GM23338 (cell line): ENCODE results near the gene PARD6A. TPM values are rescaled to one million over a fixed set of nuclear protein-coding genes. Genes with fewer than 3 reads are reported as not detected.

Experiments
- ATAC-seq: fragments of 200-7000 bp; cut with Tn5 transposase; 3 replicates; pipeline ENCODE4 v1.9.1; 2020
- DNase-seq: peaks from one replicate; pipeline ENCODE4 v3.0.0-alpha.2; 2015; ENCODE audit warnings: low spot score
- H2AFZ ChIP-seq: fragments of 200-600 bp; sonication (generic); 2 replicates; pipeline ENCODE4 v1.8.0; 2016; ENCODE audit warnings: antibody characterized with exemption, mild to moderate bottlenecking, moderate library complexity
- H3F3A ChIP-seq: fragments of 200-600 bp; sonication (generic); replicated peaks from 2 replicates; pipeline ENCODE4 v1.8.0; 2017; ENCODE audit warnings: antibody characterized with exemption, mixed run types, low read depth
- H3K27ac ChIP-seq: fragments of 200-600 bp; sonication (generic); 2 replicates; pipeline ENCODE4 v1.6.1; 2016; ENCODE audit warnings: low read depth
- H3K27me3 ChIP-seq: fragments of 200-600 bp; sonication (generic); 2 replicates; pipeline ENCODE4 v1.8.0; 2016; ENCODE audit warnings: mild to moderate bottlenecking, mixed run types, moderate library complexity; ENCODE audit not compliant: insufficient read depth
- H3K36me3 ChIP-seq: fragments of 200-600 bp; sonication (generic); 2 replicates; pipeline ENCODE4 v1.8.0; 2016; ENCODE audit warnings: mild to moderate bottlenecking; ENCODE audit not compliant: insufficient read depth
- H3K4me1 ChIP-seq: fragments of 200-600 bp; sonication (generic); 2 replicates; pipeline ENCODE4 v1.8.0; 2016; ENCODE audit warnings: mild to moderate bottlenecking, moderate library complexity; ENCODE audit not compliant: insufficient read depth
- H3K4me2 ChIP-seq: fragments of 200-600 bp; sonication (generic); 2 replicates; pipeline ENCODE4 v1.7.1; 2017; ENCODE audit warnings: mixed run types
- H3K4me3 ChIP-seq: fragments of 200-600 bp; sonication (generic); 2 replicates; pipeline ENCODE4 v1.6.1; 2016; ENCODE audit warnings: mixed run types
- H3K79me2 ChIP-seq: fragments of 200-600 bp; sonication (generic); replicated peaks from 2 replicates; pipeline ENCODE4 v1.8.0; 2017; ENCODE audit warnings: mild to moderate bottlenecking; ENCODE audit not compliant: insufficient read depth
- H3K9me2 ChIP-seq: fragments of 200-600 bp; sonication (generic); 2 replicates; pipeline ENCODE4 v1.8.0; 2017; ENCODE audit not compliant: insufficient read depth
- H4K20me1 ChIP-seq: fragments of 200-600 bp; sonication (generic); replicated peaks from 2 replicates; pipeline ENCODE4 v1.8.0; 2017; ENCODE audit warnings: mild to moderate bottlenecking; ENCODE audit not compliant: insufficient read depth
- H3K27ac Mint-ChIP-seq: 2 replicates; pipeline ENCODE4 v1.8.0; 2020; ENCODE audit warnings: inconsistent platforms, mild to moderate bottlenecking, moderate library complexity, mixed read lengths
- H3K27me3 Mint-ChIP-seq: 3 replicates; pipeline ENCODE4 v1.8.0; 2022; ENCODE audit warnings: low read depth, mild to moderate bottlenecking, moderate library complexity, mixed read lengths, inconsistent platforms; ENCODE audit not compliant: insufficient read depth, poor library complexity
- H3K36me3 Mint-ChIP-seq: 3 replicates; pipeline ENCODE4 v1.8.0; 2021; ENCODE audit warnings: low read depth, mild to moderate bottlenecking, inconsistent platforms, moderate library complexity, mixed read lengths
- H3K4me1 Mint-ChIP-seq: 3 replicates; pipeline ENCODE4 v1.8.0; 2020; ENCODE audit warnings: mild to moderate bottlenecking, inconsistent platforms, mixed read lengths
- H3K4me3 Mint-ChIP-seq: 3 replicates; pipeline ENCODE4 v1.8.0; 2021; ENCODE audit warnings: moderate library complexity, mild to moderate bottlenecking, inconsistent platforms, mixed read lengths
- H3K9me3 Mint-ChIP-seq: 3 replicates; pipeline ENCODE4 v1.8.0; 2020; ENCODE audit warnings: moderate library complexity, mild to moderate bottlenecking, inconsistent platforms, mixed read lengths
- CTCF ChIP-seq, 2 experiments: fragments of 200-600 bp in 1 of 2; sonication (generic) in 1 of 2; conservative IDR thresholded peaks; 2 replicates each; pipeline versions ENCODE4 v1.5.1 to v1.6.1; 2016 to 2017; ENCODE audit warnings: antibody characterized with exemption in 2 of 2, low read depth in 2 of 2, mild to moderate bottlenecking in 2 of 2, moderate library complexity in 1 of 2
- ETS1 ChIP-seq: IDR thresholded peaks from 2 replicates; pipeline ENCODE4 v1.6.1; 2016; ENCODE audit warnings: antibody characterized with exemption
- ZNF331 ChIP-seq: fragments of 250-450 bp; sonication (Bioruptor Pico); IDR thresholded peaks from 2 replicates; pipeline ENCODE4 v1.5.0; 2020; ENCODE audit warnings: low read depth, mild to moderate bottlenecking, moderate library complexity
- ZNF462 ChIP-seq: fragments of 250-450 bp; sonication (Bioruptor Pico); IDR thresholded peaks from 2 replicates; pipeline ENCODE4 v1.5.0; 2020; ENCODE audit warnings: mild to moderate bottlenecking, moderate library complexity
- polyA plus RNA-seq: library from polyadenylated mRNA; unstranded; fragments of >200 nt; fragmentation: Nextera tagmentation; extraction: Ambion mirVana; gene quantifications from 2 replicates; pipeline ENCODE4 v1.2.1, GENCODE V29; 2016
- total RNA-seq: library from RNA; depleted of rRNA; stranded (reverse); fragments of >200 nt; shearing (Covaris generic); gene quantifications from 2 replicates; pipeline ENCODE4 v1.2.3, GENCODE V29; 2014

PARD6A gene
- total and polyA plus RNA-seq, 2 experiments from 2014 or later = 11.1 to 15.7 TPM

- no peak overlapping the region for H3K27ac ChIP-seq
- peak overlapping the region; percentile 45 for H3K4me3 ChIP-seq
- Mint-ChIP-seq H3K36me3 (peaks cover 4% of the 10 kb centered on the region; the same call in 1 of the 3 replicates), H3K27ac (no peak overlapping the region), H3K27me3 (peaks cover 74% of the 10 kb centered on the region), H3K4me3 (peak overlapping the region; percentile 55), H3K4me1 (peaks cover 13% of the 10 kb centered on the region), H3K9me3 (no peaks in the 10 kb centered on the region)
- no peaks in the 10 kb centered on the region for H3K79me2 ChIP-seq
- H3K27me3 ChIP-seq = peaks cover 82% of the 10 kb centered on the region
- DNase-seq = peak; percentile 96
- H3K4me1 ChIP-seq = no peaks in the 10 kb centered on the region; the same call in 1 of the 2 replicates
- peak overlapping the region; percentile 78 for H3K4me2 ChIP-seq
- peaks cover 4% of the 10 kb centered on the region; the same call in 1 of the 2 replicates for H3F3A ChIP-seq
- no peaks in the 10 kb centered on the region for H3K9me2 ChIP-seq
- TF ChIP-seq ZNF462 (CRISPR knock-in tag) = no peak
- H3K36me3 ChIP-seq = no peaks in the 10 kb centered on the region
- H2AFZ ChIP-seq = 0 out of 2 replicates have a peak overlapping the region, but pooled peaks have one; percentile 86
- ATAC-seq = peak; percentile 69
- H4K20me1 ChIP-seq = no peaks in the 10 kb centered on the region; the same call in 1 of the 2 replicates
Observed at GRCh38 chr16:67649494-67649931, 11.2 kb upstream of the PARD6A start.

GRCh38 chr16:67650023-67650422 lies 10.7 kb upstream of the PARD6A start:
- Mint-ChIP-seq H3K4me1 (peaks cover 13% of the 10 kb centered on the region), H3K4me3 (peak overlapping the region; percentile 55), H3K36me3 (peaks cover 4% of the 10 kb centered on the region; the same call in 1 of the 3 replicates), H3K27ac (no peak overlapping the region), H3K9me3 (no peaks in the 10 kb centered on the region), H3K27me3 (peaks cover 77% of the 10 kb centered on the region)
- peak overlapping the region; percentile 45; the same call in 1 of the 2 replicates for H3K4me3 ChIP-seq
- H3K36me3 ChIP-seq = no peaks in the 10 kb centered on the region
- no peak overlapping the region for H3K27ac ChIP-seq
- H3K79me2 ChIP-seq = no peaks in the 10 kb centered on the region
- no peak for DNase-seq
- peak overlapping the region; percentile 78 for H3K4me2 ChIP-seq
- H3F3A ChIP-seq = peaks cover 6% of the 10 kb centered on the region; the same call in 1 of the 2 replicates
- TF ChIP-seq CTCF (conservative IDR thresholded peaks at IDR 0.05; ENCODE audit: low read depth in 2 of 2) = no peak
- no peak for TF ChIP-seq ETS1
- no peak for TF ChIP-seq ZNF331
- H4K20me1 ChIP-seq = no peaks in the 10 kb centered on the region; the same call in 1 of the 2 replicates
- H2AFZ ChIP-seq = no peak overlapping the region
- ATAC-seq = no peak
- H3K4me1 ChIP-seq = no peaks in the 10 kb centered on the region; the same call in 1 of the 2 replicates
- no peaks in the 10 kb centered on the region for H3K9me2 ChIP-seq
- peaks cover 87% of the 10 kb centered on the region for H3K27me3 ChIP-seq
